DND-41 (cell line): ENCODE data around the gene MAP4K5.

Experiments used
- ATAC-seq: fragments of 200-7000 bp; cut with Tn5 transposase; 3 replicates; pipeline ENCODE4 v1.9.1; 2021; ENCODE audit warnings: low read depth; ENCODE audit not compliant: insufficient read depth
- DNase-seq: peaks from one replicate; pipeline ENCODE4 v3.0.0-alpha.2; 2020
- H2AFZ ChIP-seq: 2 replicates; pipeline ENCODE4 v1.6.0; 2012; ENCODE audit warnings: low read depth, low read length
- H3K27ac ChIP-seq: 2 replicates; pipeline ENCODE4 v1.5.1; 2012; ENCODE audit warnings: low read length, inconsistent platforms
- H3K27me3 ChIP-seq: fragments of 200-600 bp; sonication (generic); 2 replicates; pipeline ENCODE4 v1.6.0; 2012; ENCODE audit warnings: low read length, mild to moderate bottlenecking, inconsistent platforms; ENCODE audit not compliant: insufficient read depth, poor library complexity
- H3K36me3 ChIP-seq: 2 replicates; pipeline ENCODE4 v1.5.1; 2012; ENCODE audit warnings: low read length, inconsistent platforms; ENCODE audit not compliant: insufficient read depth
- H3K4me1 ChIP-seq: 2 replicates; pipeline ENCODE4 v1.5.1; 2012; ENCODE audit warnings: mild to moderate bottlenecking, low read length; ENCODE audit not compliant: insufficient read depth
- H3K4me2 ChIP-seq: 2 replicates; pipeline ENCODE4 v1.6.0; 2012; ENCODE audit warnings: mild to moderate bottlenecking, moderate library complexity, low read length, inconsistent platforms; ENCODE audit not compliant: insufficient read depth
- H3K4me3 ChIP-seq, 2 experiments: fragments of 200-600 bp in 1 of 2; shearing (Covaris generic) in 1 of 2; 2 replicates each; pipeline ENCODE4 v1.5.1; 2012 to 2016; ENCODE audit warnings: inconsistent platforms in 2 of 2, low read length in 2 of 2, mild to moderate bottlenecking in 2 of 2, low read depth in 1 of 2, moderate library complexity in 1 of 2
- H3K79me2 ChIP-seq: 2 replicates; pipeline ENCODE4 v1.6.0; 2012; ENCODE audit warnings: low read length, inconsistent platforms; ENCODE audit not compliant: insufficient read depth
- H3K9ac ChIP-seq: 2 replicates; pipeline ENCODE4 v1.6.0; 2012; ENCODE audit warnings: low read depth, mild to moderate bottlenecking, inconsistent platforms, low read length, moderate library complexity
- H3K9me3 ChIP-seq: 2 replicates; pipeline ENCODE4 v1.5.1; 2012; ENCODE audit warnings: low read length, moderate library complexity, mild to moderate bottlenecking, inconsistent platforms; ENCODE audit not compliant: insufficient read depth, severe bottlenecking
- H4K20me1 ChIP-seq: 2 replicates; pipeline ENCODE4 v1.6.0; 2012; ENCODE audit warnings: low read length; ENCODE audit not compliant: insufficient read depth
- EZH2 ChIP-seq: IDR thresholded peaks from 3 replicates; pipeline ENCODE4 v1.6.1; 2012; ENCODE audit warnings: borderline replicate concordance, low read depth, mild to moderate bottlenecking, moderate library complexity, low read length, inconsistent platforms; ENCODE audit not compliant: severe bottlenecking
- TF ChIP-seq, protein P1 (sequence below): IDR thresholded peaks from 2 replicates; pipeline ENCODE4 v1.5.1; 2012; ENCODE audit warnings: borderline replicate concordance, low read length, moderate library complexity, mild to moderate bottlenecking; ENCODE audit not compliant: poor library complexity, severe bottlenecking; ENCODE audit errors: extremely low read depth

Gene MAP4K5

GRCh38 chr14:50373959-50374358 lies 158.4 kb downstream of the MAP4K5 start:
- no peak for ATAC-seq
- no peak overlapping the region for H3K4me2 ChIP-seq
- H3K79me2 ChIP-seq: no peaks in the 10 kb centered on the region
- DNase-seq: no peak
- H3K27me3 ChIP-seq: no peaks in the 10 kb centered on the region
- H3K36me3 ChIP-seq: no peaks in the 10 kb centered on the region
- no peak overlapping the region for H3K27ac ChIP-seq
- no peak overlapping the region for H3K4me3 ChIP-seq
- no peak overlapping the region for H3K9ac ChIP-seq
- TF ChIP-seq EZH2: no peak
- TF ChIP-seq, protein P1, sequence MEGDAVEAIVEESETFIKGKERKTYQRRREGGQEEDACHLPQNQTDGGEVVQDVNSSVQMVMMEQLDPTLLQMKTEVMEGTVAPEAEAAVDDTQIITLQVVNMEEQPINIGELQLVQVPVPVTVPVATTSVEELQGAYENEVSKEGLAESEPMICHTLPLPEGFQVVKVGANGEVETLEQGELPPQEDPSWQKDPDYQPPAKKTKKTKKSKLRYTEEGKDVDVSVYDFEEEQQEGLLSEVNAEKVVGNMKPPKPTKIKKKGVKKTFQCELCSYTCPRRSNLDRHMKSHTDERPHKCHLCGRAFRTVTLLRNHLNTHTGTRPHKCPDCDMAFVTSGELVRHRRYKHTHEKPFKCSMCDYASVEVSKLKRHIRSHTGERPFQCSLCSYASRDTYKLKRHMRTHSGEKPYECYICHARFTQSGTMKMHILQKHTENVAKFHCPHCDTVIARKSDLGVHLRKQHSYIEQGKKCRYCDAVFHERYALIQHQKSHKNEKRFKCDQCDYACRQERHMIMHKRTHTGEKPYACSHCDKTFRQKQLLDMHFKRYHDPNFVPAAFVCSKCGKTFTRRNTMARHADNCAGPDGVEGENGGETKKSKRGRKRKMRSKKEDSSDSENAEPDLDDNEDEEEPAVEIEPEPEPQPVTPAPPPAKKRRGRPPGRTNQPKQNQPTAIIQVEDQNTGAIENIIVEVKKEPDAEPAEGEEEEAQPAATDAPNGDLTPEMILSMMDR: no peak
- no peaks in the 10 kb centered on the region for H3K4me1 ChIP-seq
- H3K9me3 ChIP-seq: no peaks in the 10 kb centered on the region
- H2AFZ ChIP-seq: no peak overlapping the region
- no peaks in the 10 kb centered on the region for H4K20me1 ChIP-seq

- no peak overlapping the region for H3K4me2 ChIP-seq
- no peaks in the 10 kb centered on the region for H3K9me3 ChIP-seq
- TF ChIP-seq, protein P1: no peak
- ATAC-seq (no peak), DNase-seq (no peak)
- no peaks in the 10 kb centered on the region for H3K4me1 ChIP-seq
- no peak overlapping the region for H2AFZ ChIP-seq
- H3K9ac ChIP-seq: no peak overlapping the region
- H4K20me1 ChIP-seq: no peaks in the 10 kb centered on the region
- no peak overlapping the region for H3K4me3 ChIP-seq
- H3K27me3 ChIP-seq: no peaks in the 10 kb centered on the region
- no peaks in the 10 kb centered on the region for H3K79me2 ChIP-seq
- H3K36me3 ChIP-seq: no peaks in the 10 kb centered on the region
- H3K27ac ChIP-seq: no peak overlapping the region
These were observed 160.8 kb downstream of the MAP4K5 start for GRCh38 chr14:50371546-50371945.
